Activated CD8-positive, alpha-beta memory T cell treated with anti-CD3 and anti-CD28 coated beads for 48 hours (primary cell): ENCODE data around the gene PHACTR2.

ENCODE experiments used
- DNase-seq, 3 experiments: peaks; one replicate each; pipeline ENCODE4 v3.0.0-alpha.2; 2020; ENCODE audit warnings: low read depth in 2 of 3, low spot score in 2 of 3

PHACTR2 gene

DNA sequence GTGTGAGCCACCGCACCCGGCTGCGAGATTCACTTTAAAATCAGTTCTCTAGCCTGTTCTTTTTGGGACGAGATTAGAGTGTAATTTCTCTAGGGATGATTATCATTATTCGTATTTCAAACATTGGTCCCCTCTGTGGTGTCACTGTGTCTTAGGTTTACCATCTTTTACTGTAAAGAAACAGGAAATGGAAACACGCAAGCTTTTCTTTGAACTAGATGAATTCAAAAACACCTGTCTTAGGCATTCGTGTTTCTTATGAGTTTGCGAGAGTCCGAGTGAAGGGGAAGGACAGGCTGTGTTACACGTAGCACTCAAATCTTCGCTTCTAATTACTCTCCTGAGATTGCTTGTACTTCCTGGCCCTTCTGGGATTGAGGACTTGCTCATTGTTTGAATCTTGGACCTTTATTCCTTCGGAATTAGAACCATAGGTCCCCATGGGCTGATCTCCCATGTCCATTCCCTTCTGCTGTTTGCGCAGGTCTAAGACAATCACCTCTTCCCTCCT is 61.6 kb downstream of the PHACTR2 start:
- no peak for DNase-seq

DNA sequence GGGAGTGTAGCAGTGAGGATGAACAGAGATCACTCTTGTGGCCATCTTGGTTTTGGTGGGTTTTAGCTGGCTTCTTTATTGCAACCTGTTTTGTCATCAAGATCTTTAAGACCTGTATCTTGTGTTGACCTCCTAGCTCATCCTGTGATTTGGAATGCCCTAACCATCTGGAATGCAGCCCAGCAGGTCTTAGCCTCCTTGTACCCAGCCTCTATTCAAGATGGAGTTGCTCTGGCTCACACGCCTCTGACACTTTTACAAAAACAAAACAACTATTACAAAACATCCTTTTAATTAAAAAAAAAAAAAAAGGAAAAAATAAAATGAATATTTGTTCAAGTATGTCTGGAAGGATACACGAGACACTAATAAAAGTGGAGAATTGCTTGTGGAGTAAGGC is 62.4 kb downstream of the PHACTR2 start:
- no peak for DNase-seq

DNA sequence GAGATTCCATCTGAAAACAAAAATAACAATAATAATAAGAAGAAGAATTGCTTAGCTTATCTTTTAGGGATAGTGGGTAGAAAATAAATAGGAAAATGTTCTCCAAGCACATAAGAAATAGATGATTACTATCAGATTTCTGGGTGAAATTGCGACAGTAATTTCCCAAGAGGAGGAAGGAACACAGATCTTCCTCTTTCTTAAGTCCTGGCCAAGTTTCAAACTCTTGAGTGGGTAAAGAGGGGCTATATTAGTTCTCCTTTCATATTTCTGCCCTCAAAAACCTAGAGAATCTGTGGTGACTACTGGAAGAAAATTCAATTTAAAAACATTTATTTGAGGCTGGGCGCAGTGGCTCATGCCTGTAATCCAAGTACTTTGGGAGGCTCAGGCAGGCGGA is 63.7 kb downstream of the PHACTR2 start:
- DNase-seq: no peak

DNA sequence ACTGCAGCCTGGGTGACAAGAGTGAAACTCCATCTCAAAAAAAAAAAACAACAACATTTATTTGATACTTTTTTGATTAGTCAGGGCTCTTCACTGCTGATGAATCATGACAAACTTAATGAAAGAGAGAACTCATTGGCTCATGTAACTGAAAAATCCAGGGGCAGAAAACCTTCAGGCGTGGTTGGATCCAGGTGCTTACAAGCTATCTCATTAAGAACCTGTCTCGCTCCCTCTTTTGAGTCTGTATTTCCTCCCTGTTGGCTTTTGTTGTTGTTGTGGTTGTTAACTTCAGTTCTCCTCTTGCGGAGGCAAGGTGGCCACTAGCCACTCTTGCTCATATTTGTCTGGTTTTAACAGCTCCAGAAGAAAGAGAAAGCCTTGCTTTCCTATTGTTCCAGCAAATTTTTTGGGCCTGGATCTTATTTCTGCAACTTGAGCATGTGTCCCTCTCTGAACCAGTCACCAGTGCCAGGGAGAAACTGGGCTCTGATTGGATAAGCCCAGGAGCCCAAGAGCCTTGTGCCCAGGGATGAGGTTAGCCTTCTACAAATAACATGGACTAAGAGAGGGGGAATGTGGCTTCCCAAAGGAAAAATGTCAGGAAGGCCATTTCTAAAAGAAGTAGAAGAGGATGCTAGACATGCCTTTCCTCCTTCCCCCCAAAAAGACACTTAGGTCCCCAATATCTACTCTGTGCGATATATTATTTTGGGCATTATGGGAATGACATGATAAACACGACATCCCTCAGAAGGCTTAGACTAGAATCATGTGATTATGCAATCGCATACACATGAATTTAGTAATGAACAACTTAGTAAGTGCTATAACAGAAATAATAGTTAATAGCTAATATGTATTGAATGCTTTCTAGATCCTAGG is 64.5 kb downstream of the PHACTR2 start:
- DNase-seq: no peak

DNA sequence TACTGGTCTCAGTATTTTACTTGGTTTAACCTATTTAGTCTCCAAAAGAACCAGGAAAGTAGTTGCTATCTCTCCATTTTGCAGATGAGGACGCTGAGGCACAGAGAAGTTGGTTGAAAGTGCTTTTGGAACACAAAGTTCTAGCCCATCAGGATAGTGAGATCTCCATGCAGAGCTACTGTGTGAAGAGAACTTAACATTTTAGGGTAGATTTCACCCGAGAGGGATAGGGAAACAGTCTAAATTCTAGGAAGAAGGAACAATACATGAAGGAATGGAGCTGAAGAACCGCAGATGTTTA is 65.1 kb downstream of the PHACTR2 start:
- DNase-seq: no peak

DNA sequence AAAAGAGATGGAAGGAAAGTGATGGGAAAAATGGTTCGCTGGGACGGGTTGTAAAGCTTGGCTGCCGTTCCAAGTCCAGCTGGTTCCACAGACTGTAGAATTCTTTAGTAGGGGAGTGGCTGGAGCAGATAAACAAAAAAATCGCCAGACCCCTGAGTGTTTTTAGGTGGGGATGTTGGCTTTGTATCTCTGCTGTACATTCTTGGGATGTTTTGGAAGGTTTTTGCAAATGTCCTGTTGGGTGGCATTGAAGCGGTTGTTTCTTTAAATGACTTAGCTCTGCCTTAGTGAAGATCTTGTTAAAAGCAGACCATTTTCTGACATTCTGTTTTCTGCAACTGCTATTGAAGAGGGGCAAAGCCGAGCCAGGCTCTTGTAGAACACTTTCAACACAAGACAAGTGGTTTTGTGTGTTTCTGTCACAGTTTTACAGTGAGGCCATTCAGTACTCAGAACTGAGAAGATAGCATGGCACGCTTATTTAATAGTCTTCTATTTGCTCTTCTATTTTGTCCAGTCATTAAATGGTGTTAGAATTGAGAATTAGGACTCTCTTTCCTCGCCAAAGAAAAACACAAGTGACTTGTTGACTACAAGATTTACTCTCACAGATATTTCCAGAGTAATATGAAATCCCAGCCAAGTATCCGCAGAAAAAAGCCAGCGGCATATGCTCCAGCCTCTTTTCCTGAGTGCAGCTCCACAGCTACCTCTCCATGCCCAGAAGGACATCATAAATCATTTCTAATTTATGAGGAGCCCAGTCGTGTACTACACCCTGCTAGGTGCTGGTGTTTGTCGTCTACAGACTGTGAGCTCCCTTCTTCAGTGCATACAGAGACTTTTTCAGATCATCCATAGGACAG is 65.8 kb downstream of the PHACTR2 start:
- DNase-seq: no peak

DNA sequence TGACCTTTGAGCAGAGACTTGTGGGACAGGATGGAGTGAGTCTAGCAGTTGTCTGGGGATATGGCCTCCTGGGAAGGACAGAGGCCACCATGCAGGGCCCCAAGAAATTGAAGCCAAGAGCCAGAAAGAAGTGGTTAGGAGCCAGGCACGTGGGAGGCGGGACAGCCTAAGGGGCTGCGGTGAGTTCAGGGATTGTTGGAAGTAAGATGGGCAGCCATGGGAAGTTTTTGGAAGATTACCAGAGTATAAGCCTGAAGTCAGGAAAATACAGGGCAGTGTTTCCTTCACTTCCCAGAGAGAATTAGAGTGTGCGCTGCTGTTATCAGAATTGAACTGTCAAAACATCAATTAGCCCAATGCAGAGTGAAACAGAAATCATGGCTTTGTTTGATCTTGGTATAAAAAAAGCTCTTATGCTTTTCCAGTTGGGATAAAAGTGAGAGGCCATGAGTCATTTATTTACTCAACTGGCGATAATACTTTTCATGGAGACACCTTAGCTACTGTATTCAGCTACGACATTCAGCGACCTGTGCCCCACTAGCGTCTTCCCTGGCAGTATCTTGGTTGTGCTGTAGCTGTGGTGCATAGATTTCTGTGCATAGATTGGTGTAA is 66.9 kb downstream of the PHACTR2 start:
- DNase-seq: no peak

DNA sequence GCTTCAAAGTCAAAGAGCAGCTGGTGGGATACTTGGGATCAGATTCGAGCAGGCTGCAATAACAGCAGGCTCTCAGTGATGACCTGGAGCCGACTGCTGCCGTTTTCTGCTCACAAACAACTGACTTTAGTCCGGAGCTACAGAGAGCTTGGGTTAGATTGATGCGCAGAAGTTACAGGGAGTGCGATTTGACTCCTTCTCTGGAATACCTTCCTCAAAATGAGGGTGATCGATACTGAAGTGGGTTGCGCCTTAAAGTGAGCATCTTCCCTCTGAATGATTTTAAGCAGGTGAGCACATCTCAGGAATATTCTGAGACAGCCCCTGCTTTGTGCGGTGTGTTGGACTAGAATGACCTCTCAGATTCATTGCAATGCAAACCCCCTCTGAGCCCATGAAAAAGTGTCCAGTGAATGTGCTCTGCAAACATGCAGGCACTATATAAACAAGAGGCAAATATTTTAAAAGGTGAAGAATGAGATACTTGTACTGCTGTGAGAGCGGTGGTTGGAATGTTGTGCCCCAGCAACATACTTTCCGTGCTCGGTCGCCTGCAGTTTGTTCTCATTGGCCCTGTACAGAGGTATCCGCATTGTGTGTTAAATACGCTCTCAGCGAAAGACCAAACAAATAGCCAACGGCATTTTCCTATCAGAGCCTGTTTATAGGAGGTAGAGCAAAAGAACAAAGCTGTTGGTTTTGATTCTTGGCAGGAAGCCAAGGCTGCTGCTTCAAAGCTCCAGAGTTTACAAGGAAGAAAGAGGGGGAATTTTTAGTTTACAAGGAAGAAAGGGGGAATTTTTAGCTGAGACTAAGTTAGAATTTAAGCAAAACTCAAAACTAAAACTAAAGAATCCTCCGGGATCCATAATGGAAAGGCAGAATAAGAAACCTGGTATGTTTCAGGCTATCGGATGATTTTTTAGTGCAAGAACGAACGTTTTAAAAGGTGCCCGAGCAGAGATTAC is 67.7 kb downstream of the PHACTR2 start:
- no peak for DNase-seq

DNA sequence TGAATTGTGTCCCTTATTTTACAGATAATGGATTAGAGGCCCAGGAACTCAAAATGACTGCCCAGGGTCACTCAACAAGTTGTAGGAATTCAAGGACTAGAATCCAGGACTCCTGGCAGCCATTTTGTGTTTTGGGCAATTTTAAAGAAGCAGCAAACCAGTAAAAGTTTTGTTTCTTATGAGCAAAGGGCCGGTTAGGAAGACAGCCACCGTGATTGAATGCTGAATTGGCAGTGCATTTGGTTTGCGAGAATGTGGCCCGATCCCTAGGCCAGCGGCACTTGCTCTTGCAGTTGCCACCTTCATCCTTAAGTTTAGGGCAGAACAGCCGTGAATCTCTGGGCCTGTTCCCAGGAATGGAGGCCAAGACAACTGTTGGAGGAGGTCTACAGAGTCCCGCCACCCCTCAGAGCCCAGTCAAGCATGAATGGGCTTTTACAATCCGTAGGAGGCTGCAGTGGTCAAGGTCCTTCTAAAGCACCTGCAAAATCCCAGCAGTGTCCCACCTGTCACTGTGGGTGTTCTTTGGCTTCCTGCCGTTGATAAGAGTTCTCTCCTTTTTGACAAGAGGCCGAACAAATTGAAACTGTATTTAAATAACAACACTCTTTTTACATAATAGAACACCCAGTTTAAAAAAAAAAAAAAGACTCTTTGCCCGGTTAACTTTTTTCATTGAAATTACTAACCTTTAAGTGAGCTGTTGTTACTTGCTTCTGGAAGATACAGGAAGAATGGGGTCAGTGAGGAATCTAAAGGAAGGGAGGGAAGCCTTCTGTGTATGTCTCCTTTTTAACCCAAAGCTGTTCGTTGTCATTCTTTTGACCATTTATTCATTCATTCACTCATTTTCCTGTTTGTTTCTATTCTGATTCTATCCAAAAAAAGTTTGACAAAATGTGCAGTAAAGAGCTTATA is 68.7 kb downstream of the PHACTR2 start:
- DNase-seq: no peak

DNA sequence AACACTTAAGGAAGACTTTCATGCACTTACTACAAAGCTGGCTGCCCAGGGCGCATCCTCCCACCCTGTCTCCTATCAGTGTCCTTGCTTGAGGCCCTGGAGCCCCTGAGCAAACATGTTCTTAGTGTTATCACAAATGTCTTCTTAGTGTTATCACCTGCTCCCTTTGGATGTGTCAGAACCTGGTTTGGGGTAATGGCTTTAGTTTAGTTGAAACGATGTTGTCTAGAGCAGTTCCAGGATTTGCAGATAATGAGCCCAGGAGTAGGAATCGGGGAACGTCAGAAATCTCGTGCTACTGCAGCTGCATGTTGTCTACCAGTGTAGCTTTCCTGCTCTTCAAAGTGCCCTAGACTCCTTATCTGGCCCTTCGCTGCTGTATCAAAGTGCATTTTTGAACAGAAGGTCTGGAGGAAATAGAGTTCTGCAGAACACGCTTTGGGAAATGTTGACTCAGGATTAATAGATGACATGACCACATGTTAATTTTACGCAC is 69.6 kb downstream of the PHACTR2 start:
- DNase-seq: no peak

DNA sequence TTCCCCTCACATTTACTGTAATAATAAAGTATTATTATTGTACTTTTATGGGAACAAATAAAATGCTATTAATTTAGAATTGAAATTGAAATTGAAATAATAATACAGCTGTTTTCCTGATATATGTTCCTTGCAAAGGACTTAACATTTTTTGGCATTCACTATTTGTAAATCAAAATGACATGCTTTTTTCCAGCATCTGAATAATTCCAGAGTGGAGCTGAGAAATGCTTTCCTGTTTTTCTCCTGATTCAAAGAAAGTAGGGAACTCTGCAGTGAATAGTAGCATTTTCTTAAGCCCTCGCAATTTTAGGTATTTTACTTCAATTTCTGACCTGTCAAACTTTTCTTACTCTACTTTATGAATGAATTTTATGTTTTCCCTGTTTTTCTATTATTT is 72.1 kb downstream of the PHACTR2 start:
- DNase-seq: no peak

DNA sequence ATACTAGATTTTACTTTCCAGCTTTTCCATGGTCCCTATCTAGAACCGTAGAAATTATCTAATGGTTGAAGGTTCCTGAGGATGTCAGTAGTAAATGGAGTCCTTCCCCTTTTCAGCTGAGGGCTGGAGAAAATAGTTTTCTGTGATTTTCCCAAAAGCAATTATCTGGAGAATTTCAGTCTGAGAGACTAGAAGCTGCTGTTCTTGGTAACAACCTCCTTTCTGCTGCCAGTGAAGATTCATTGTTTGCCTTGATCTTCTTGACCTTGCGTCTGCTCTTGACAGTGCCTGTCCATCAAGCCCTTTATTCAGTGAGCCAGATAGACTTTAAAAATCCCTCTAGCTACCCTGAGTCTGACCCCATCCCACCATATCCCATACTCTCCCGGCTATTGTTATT is 73.1 kb downstream of the PHACTR2 start:
- DNase-seq: no peak

DNA sequence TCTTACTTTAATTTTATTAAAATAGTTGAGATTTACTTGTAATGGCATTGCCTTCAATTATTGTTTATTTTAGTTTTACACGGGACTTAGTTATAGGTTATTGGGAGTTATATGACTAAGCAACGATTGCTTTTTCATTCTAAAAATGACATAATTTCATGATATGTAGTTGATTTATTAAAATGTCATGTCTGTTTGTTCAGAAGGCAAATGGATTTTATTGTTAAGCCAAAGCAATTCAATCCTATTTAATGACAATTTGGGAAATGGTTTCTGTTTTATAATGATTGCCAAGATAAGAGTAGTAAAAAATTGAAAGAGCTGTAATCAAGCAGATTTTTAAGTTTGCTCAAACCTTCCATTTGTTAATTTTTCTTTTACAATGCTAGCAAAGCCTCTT is 74.7 kb downstream of the PHACTR2 start:
- DNase-seq: no peak

DNA sequence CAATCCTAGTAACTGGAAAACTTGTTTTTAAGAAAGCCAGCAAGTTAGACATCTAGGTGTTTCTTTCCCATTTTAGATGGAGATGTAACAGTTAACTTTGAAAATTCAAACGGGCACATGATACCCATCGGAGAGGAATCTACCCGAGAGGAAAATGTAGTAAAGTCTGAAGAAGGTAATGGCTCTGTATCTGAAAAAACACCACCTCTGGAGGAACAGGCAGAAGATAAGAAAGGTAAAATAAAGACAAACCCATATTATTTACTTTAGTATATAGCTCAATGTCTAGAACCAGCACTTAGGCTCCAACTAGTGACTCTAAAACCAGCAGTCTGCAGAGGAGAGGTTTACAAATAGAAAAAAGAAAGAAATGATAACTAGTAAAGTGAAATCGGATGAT is 75.9 kb downstream of the PHACTR2 start:
- DNase-seq: no peak

DNA sequence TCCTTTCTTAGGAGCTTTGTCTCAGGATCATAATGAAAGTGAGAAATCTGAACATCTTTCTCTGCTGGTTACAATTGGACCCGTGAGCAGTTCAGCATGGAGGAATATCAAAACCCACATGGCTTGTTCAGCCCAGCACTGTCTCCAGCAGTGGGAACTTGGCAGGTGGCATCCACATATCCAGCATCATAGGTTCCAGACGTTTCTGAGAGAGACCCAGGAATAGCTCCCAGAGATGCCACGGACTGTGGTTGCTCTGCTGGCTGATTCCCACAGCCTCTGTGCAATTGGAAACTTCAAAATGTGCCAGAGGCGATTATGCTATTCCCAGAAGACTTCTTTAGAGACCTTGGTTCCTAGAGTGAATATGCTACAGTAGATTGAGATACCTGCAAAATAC is 76.4 kb downstream of the PHACTR2 start:
- DNase-seq: no peak

DNA sequence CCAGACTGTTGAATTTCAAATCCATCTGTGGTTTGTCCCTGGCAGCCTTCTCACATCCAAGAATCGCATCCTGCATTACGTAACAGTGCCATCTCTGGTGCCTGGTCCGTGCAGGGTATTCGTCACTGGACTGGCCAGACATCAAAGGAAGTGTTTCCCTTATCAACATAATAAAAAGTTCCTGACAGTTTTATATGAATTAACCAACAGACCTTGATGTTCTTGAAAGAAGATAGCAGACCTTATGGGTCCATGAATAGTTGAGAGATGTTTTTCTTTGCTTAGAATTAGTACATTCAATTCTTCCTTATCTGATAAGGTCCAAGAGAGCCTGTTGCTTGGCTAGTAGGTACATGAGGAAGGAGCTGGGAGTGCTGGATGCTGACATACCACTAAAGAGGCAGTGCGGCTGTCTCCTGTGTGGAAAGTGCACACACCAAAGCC is 77.6 kb downstream of the PHACTR2 start:
- DNase-seq: no peak

DNA sequence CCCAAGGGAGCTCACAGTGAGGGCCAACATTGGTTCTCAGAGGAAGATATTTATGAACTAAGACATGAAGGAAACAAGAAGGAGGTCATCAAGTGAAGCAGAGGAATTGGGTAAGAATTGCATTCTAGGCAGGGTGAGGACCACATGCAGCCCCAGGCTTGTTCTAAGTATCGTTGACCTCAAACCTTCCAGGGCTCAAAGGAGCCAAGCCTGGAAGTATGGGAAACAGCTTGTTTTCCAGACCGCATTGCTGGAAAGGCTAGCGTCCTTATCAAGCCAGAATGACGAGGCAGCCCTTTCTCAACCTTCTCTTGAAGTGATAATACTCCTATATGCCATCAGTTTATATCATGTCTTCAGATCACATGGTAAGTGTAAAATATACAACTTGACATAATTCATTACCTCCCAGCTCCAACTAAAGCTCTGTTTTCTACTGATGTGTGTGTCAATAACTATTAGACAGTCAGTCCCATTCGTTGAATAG is 79.6 kb downstream of the PHACTR2 start:
- DNase-seq: no peak

DNA sequence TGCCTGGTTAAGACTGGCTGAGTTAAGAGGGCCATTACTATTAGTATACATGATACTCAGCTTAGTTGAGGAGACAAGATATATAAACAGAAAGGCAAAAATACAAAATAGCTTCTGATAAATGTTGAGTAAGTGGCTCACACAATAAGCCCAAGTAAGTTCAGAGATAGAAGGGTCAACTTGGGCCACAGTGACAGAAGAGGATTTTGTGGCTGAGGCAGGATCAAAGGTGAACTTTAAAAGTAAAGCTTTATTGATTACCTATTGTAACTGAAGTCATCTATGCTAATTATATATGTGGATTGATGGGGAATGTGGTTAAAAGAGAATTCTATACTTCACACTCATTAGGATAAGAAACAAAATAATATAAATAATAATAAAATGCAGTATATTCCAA is 80.8 kb downstream of the PHACTR2 start:
- DNase-seq: no peak

DNA sequence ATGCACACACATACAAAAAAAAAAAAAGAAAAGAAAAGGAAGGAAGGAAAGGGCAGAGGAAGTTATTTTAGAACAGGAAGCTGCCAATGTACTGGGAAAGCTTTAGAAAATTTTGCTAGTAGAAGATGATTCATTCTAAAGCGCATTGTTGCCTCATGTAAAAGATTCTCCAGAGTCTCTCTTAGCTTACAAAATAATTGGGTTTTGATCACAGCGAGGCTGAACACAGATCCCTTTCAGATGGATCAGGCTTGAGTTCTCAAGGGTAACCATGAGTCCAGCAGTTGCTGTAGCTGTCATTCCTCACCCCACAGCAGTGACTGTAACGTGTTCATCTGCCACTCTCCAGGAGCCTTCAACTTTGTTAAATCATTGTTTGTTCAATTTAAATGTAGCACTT is 81.9 kb downstream of the PHACTR2 start:
- no peak for DNase-seq
